Measurements from ENCODE around the gene NT5C3A. TPM values are rescaled to one million over a fixed set of nuclear protein-coding genes. Genes with fewer than 3 reads are reported as not detected.
"Not testable (repeated sequence)": the region's sequence is repeated elsewhere in the genome, so short reads cannot be mapped to it uniquely, and the experiment has no call there.

Gene NT5C3A
- 49.7 TPM for polyA plus RNA-seq (ENCODE audit: insufficient read length)
- long read RNA-seq, donor 1, transcript NT5C3A-201 (9 exons, 1,704 nt) = major isoform, 5 of 12 reads
- long read RNA-seq, donor 1, partial matches to known transcripts = 0 of 12 reads
- long read RNA-seq, donor 1, other reads (novel, unspliced or antisense) = 0 of 12 reads
- long read RNA-seq, donor 2, transcript NT5C3A-204 (10 exons, 1,759 nt) = major isoform, 7 of 17 reads
- long read RNA-seq, donor 2, transcript NT5C3A-211 (2 exons, 369 nt) = minor isoform, 6 of 17 reads
- long read RNA-seq, donor 2, partial matches to known transcripts = 0 of 17 reads
- long read RNA-seq, donor 2, other reads (novel, unspliced or antisense) = 0 of 17 reads
- long read RNA-seq, donor 3, transcript NT5C3A-211 (2 exons, 369 nt) = major isoform, 8 of 12 reads
- long read RNA-seq, donor 3, partial matches to known transcripts = 0 of 12 reads
- long read RNA-seq, donor 3, other reads (novel, unspliced or antisense) = 0 of 12 reads
- long read RNA-seq, donor 4, partial matches to known transcripts = 0 of 2 reads
- long read RNA-seq, donor 4, other reads (novel, unspliced or antisense) = 0 of 2 reads
- long read RNA-seq, donor 5, transcript NT5C3A-201 (9 exons, 1,704 nt) = minor isoform, 10 of 30 reads
- long read RNA-seq, donor 5, transcript NT5C3A-204 (10 exons, 1,759 nt) = major isoform, 18 of 30 reads
- long read RNA-seq, donor 5, partial matches to known transcripts = 0 of 30 reads
- long read RNA-seq, donor 5, other reads (novel, unspliced or antisense) = 0 of 30 reads
- long read RNA-seq, donor 6, transcript NT5C3A-201 (9 exons, 1,704 nt) = minor isoform, 6 of 18 reads
- long read RNA-seq, donor 6, transcript NT5C3A-204 (10 exons, 1,759 nt) = major isoform, 8 of 18 reads
- long read RNA-seq, donor 6, partial matches to known transcripts = 0 of 18 reads
- long read RNA-seq, donor 6, other reads (novel, unspliced or antisense) = 0 of 18 reads
- long read RNA-seq, donor 7, transcript NT5C3A-211 (2 exons, 369 nt) = minor isoform, 5 of 29 reads
- long read RNA-seq, donor 7, transcript NT5C3A-204 (10 exons, 1,759 nt) = minor isoform, 10 of 29 reads
- long read RNA-seq, donor 7, transcript NT5C3A-201 (9 exons, 1,704 nt) = major isoform, 11 of 29 reads
- long read RNA-seq, donor 7, partial matches to known transcripts = 0 of 29 reads
- long read RNA-seq, donor 7, other reads (novel, unspliced or antisense) = 0 of 29 reads
- long read RNA-seq, donor 8, partial matches to known transcripts = 0 of 6 reads
- long read RNA-seq, donor 8, other reads (novel, unspliced or antisense) = 0 of 6 reads

DNA sequence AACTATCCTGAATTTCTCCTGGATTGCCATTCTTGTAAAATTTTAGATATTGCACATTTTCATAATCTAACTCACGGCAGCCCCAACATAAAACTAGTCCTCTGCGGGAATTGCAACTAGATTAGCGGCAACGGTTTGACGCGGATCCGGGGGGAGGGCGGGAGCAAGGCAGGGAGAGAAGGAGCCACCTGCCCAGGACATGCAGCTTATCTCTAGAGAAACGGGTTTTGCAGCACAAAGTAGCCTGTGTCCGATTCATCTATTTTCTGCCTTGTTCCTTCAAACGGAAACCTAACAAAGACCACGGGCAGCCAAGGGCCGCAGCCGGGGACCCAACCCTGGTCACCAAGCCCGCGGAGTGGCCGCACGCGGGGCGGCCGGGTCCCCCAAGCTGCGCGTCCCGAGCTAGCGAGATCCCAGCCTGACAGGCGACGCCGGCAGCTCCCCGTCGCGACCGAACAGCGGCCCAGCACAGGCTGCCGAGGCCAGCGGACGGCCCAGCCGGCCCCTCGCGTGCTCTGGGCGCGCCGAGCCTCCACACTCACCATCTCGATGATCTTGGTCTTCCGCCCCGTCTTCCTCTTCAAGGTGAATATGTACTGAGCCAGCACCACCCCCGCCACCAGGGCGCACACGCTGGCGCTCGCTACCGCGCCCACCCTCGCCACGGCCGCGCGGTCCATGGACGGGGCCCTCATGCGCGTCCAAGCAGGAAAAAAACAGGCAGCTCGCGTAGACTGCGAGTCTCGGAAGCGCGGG is at the start of gene NT5C3A:
Gene NT5C3A, minus strand, starts transcription at position 754 of the 759 bp plus-strand sequence. Its CDS starts 71 bp downstream, at position 683.
- DNase-seq = peak; percentile 43

DNA sequence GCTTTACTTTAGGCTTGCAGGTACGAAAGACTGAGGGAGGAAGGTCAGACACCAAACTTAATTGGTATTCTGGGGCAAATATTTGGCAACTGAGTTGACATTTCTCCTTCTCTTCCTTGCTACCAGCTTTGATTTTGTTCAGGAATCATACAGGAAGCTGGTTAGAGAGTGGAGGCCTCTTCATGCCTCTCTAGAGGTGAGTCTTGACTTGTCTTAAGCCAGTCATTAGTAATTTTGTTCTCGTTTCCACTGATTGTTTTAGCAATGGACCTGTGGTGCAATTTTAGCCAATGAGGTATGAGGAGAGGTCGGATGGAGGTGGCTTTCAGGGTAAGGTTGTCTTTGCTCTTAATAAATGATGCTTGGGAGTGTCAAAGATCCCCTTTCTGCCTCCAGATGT is 49.0 kb upstream of the NT5C3A start:
- no peak for DNase-seq

DNA sequence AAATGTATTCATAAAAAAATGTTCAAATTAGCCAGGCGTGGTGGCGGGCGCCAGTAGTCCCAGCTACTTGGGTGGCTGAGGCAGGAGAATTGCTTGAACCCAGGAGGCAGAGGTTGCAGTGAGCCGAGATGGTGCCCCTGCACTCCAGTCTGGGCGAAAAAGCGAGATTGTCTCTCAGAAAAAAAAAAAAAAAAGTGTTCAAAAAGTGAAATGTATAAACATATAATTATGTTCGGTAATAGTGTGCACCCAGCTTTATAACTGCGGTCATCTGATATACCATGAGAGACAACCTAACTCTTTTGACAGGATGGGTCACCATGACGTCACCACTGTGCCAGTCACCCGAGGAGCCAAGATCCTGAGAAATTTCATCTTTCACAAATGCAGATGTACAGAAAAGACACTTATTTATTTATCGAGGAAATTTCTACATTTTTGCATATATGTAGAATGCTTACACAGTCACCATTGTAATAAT is 47.2 kb upstream of the NT5C3A start:
- no peak for DNase-seq

DNA sequence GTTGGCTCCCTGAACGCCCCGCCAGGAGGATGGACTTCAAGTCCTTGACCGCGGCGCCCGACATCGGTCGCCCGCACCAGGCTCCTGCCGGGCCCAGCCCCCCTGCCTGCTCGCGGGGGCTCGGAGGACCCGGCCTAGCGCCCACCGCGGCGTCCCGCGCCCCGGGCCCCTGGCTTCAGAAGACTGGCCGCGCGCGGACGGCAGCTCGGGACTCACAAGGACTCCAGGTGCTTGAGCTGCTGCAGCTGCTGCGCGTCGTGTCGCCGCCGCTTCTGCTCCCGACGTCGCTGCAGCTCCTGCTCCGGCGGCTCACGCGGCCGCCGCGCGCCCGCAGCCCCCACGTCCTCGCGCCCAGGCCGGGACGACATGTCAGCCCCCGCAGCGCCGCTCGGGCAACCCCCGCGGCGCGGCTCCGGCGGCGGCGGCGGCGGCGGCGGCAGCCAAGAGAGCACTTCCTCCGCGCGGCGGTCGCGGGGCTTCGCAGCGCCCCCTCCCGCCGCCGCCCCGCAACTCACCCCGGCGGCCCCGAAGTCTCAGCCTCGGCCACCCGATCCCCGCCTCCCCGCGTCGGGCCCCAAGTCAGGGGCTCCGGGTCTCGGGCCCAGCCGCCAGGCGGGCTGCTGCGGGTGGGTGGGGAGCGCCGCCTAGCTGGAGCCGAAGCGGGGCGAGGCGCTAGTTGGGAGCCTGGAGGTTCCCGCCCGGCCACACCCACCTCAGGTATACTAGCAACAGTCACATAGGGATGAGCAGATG is 46.6 kb upstream of the NT5C3A start, which contains the start of gene RP9:
Gene RP9, minus strand, starts transcription at position 400 of the 753 bp plus-strand sequence. Its CDS starts 32 bp downstream, at position 368.
- peak; percentile 81 for DNase-seq

DNA sequence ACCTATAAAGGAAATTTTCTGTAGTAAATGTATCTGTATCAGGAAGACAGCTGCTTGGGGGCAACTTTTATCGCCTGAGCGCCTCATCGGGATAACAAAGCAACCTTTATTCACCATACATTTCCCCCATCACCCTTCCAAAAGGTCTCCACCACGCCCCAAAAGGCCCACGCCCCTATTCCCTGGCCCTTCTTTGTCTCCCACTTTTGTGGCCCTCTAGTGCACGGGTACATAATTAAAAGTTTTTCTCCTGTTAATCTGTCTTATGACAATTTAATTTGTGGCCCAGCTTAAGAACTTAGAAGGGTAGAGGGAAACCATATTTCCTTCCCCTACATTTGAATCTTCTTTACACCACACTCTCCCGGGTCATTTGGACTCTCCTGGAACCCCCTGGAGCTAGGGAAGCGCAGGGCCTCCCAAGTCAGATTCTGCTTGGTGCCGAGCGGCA is 46.0 kb upstream of the NT5C3A start:
- no peak for DNase-seq

DNA sequence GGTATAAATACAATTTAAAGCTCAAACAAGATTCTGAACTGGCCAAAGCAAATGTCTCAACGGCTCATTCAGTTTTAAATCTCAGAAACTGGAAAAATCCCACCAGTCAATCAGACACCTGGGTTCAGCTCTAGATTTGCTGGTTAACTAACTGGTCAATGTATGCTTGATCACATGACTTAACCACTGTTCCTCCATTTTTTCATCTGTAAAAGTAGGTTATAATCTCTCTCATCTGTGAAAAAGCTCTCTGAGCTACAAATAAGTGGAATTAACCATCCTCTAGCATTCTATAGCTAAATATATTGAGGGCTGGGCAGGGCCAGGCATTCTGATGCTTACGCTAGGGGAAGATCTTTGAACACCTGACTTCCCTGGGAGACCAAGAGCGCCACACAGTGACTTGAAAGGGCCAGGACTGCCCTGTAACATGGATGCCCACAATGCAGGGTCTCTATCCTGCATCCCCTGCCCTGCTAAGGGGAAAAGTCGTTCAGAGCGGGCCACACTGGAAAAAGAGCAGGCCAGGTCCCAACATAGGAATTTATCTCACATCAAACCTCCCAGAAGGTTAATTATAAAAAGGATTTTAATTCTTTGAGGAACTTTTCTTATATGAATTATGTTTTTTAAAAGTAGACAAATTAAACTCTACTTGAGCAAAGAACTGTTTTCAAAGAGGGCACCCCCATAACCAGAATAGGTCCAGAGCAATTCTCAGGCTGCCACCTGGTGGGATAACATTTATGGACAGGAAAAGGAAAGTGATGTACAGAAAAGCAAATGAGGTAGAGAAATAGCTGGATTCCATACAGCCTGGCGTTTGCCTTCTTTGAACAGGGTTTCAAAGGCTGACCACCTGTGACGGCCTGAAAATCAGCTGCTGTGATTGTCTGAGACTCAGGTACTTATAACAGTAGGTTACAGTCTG is 44.8 kb upstream of the NT5C3A start:
- peak; percentile 59 for DNase-seq

DNA sequence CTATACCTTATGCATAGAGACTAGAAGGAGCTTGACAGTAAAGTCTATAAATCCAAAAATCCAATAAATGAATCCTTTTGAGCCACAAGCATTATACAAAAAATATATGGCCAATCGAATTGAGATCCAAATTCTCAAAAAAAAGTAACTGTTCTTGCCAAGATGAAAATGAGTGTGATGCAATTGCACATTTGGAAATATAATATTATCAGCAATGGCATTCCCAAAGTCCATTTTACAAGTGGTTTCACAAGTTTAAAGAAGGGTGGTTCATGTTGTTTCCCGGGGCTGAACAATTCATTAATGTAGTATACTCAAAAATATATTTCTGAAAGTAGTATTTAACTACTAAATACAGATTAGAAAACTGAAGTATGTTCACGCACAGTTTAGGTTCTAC is 39.3 kb upstream of the NT5C3A start:
- no peak for DNase-seq

DNA sequence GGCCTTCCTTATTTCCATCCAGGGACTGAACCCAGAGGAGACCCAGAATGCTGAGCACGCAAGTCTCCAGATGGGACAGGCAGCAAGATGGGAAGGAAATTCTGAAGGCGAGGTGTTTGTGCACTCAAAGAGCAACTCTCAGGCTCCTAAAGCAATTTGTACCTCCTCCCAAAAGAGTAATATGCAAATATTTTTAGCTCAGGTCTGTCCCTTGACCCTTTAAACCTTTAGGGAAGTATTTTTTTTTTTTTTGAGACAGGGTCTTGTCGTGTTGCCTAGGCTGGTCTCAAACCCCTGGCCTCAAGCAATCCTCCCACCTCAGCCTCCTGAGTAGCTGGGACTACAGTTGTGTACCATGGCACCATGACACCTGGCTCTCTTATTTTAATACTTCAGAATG is 38.2 kb upstream of the NT5C3A start:
- no peak for DNase-seq

DNA sequence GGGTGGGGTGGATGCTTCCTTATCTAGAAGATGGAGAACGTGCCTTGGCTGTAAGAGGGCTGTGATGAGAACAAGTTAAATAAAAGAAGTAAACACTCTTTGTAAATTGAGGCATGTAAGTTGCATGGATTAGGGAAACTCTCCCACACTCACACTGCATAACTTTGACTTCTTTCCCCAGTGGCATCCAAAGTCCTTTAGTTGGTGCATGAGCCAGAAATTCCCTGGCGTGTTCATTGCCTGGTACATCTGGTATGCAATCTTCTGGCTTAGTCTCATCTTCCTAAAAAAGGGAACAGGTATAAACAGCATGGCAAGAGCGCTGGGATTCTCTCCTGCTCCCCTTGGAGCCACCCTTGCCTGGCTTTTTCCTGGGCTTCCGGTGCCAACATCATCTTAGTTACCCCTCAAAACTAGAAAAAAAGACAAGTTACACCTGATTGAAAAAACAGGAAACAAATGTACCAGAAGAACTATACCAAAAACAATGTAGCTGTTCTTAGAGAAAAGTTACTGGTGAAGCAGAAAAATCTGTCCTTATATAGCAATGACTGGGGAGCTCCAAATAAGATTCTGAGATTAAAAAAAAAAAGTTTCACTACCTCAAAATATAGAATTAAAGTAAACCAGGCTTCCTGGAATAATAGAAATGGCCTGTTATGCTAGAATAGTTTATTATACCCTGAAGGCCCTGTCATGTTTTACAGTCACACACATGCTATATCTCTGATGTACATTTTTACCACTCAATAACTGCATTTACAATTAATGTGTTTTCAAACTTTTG is 36.8 kb upstream of the NT5C3A start:
- no peak for DNase-seq

DNA sequence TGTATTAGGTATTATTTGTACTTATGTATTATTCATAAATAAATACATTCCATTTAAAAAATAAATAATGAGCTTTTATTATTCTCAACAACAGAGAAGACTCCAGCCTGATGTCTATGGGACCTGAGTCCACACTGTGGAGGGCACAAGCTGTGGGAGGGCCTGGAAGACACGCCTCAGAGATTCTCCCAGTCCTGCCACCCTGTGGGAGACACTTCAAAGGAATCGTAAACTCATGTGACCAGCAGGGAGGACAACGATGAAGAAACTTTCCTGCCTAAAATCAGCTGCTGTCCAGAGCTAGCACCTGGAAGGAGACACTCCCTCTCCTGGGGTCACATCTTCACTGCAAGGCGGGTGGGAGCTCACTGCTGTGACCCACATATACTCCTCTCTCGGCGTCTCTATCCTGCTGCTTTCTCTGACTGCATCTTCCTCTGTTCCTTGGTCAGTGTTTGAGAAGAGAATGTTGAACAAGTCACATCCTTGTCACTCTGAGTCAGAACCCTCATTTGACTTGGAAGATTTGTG is 32.2 kb upstream of the NT5C3A start:
- DNase-seq = not testable (repeated sequence)

DNA sequence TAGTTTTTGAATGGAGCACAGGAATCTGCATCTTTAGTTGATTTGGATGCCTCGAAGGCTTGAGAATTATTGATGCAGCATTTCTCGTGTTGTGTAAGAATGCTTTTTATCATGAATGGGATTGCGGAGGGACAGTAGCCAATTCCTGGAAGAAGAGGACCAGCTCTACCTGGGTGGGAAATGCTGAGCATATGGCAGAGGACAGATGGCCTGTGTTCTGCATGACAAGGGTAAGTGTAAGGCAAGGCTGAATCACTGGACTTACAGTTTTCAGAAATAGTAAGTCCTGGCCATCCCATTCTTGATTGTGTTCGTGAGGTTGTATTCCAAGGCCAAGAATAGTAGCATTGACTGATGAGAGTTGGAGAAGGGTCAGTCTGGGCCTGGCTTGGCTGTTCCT is 30.7 kb upstream of the NT5C3A start:
- no peak for DNase-seq

DNA sequence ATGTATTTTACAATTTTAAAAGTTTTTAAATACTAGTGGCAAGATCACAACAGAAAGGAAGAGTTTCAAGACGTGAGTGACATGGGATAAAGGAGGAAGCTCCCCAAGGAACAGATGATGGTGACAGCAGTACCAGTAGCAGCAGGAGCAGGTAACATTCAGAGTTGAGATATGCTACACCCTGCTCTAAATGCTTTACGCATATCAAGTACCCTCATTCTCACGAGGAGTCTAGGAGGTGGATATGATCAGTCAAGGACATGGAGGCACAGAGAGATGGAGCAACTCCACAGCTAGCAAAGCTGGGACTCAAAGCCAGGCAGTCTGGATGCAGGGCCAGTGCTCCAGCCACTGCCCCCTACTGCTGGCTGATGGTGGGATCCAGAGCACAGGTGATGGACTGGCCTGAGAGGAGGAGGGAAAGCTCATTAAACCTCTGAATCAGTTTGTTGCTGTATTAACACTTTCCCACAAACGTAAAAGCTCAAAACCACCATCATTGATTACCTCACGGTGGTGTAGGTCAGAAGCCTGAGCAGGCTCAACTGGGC is 29.1 kb upstream of the NT5C3A start:
- no peak for DNase-seq

DNA sequence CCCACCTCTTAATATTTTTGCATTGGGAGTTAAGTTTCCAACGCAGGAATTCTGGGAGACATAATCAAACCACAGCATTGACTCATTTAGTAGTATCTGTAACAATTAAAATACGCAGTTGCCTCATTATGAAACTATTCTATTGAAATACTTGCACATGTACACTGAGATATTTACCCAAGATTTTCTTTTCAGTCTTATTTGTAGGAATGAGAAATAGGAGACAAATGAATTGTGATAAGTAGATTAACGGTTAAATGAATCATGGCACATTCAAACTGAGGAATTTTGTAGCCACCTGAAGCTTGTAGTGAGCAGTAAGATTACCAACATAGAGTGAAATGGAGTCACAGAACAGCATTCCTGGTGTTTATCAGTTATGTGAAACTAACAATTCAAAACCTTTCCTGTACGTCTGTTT is 28.5 kb upstream of the NT5C3A start:
- DNase-seq = no peak

DNA sequence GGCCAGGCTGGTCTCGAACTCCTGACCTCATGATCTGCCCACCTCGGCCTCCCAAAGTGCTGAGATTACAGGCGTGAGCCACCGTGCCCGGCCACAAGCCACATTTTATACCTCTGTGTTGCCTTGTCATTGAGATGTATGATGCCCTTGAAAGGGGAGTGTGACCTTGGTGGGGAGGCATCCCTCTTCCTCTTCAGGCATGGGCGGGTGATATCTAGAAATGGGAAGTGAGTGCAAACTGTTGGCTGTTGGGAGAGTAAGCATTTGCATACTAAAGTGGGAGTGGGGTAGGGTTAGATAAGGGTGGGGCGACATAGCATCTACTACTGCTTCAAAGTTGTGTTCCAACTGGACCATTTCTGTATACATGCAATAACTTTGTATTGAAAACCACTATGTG is 26.6 kb upstream of the NT5C3A start:
- no peak for DNase-seq

DNA sequence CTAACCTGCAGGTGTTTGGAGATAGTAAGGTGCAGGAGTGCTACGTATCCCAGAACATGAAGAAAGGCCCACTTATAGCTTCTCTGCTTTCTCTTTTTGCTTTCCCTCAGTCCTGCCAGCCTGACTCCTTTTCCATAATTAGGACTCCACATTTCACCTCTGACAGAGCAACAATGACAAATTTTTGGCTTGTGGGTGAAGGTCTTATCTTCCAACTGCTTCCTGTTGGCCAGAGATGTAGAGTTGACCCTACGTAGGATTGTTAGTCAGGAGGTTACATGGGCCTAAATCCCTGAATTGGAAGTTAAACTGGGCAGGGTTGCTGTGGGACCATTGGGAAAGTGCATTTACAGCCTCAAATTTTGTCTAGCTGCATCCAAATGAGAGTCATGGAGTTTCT is 25.3 kb upstream of the NT5C3A start:
- no peak for DNase-seq

DNA sequence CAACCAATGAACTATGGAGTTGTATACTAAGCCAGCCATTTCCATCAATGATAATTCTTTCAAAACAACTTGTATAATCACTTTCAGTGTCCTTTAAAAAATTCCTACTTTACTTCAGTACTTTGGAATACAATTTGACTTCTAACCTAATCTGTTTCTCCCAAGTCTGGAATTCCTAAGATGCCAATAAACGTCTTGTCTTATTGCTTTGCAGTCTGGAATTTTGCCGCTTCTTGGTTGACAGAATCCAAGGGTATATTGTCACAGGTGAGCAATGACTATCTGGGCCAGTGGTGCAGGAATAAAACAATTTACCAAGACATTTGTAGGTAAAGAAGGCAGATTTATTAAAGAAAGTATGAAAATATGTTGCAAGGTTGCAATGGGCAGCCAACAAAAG is 24.8 kb upstream of the NT5C3A start:
- no peak for DNase-seq
